GM18502 (cell line): ENCODE measurements around the gene ROBO1.

Experiments
- ATAC-seq: cut with Tn5 transposase; IDR thresholded peaks from one replicate; pipeline ENCODE4 v1.9.1; 2021; ENCODE audit warnings: mild to moderate bottlenecking; ENCODE audit not compliant: unreplicated experiment, poor library complexity

ROBO1 gene

GRCh38 chr3:79001255-79001654 is 766.5 kb downstream of the ROBO1 start:
- ATAC-seq = no peak

- no peak for ATAC-seq
Measured at GRCh38 chr3:78999139-78999538, 768.7 kb downstream of the ROBO1 start.

- no peak for ATAC-seq
Measured at GRCh38 chr3:78995087-78995486, 772.7 kb downstream of the ROBO1 start.

- no peak for ATAC-seq
Measured at GRCh38 chr3:78994174-78995027, 773.4 kb downstream of the ROBO1 start.

- no peak for ATAC-seq
Measured at GRCh38 chr3:78993375-78993774, 774.4 kb downstream of the ROBO1 start.

GRCh38 chr3:78992830-78993229 is 775.0 kb downstream of the ROBO1 start:
- ATAC-seq = no peak

GRCh38 chr3:78992400-78992799 is 775.4 kb downstream of the ROBO1 start:
- no peak for ATAC-seq

GRCh38 chr3:78991656-78992055 is 776.1 kb downstream of the ROBO1 start:
- no peak for ATAC-seq

- ATAC-seq = no peak
Measured at GRCh38 chr3:78990156-78990555, 777.6 kb downstream of the ROBO1 start.

- no peak for ATAC-seq
Measured at GRCh38 chr3:78988324-78988723, 779.5 kb downstream of the ROBO1 start.

- ATAC-seq = no peak
Measured at GRCh38 chr3:78986416-78987101, 781.2 kb downstream of the ROBO1 start.

- ATAC-seq = no peak
Measured at GRCh38 chr3:78985981-78986380, 781.8 kb downstream of the ROBO1 start.

GRCh38 chr3:78979028-78979427 is 788.8 kb downstream of the ROBO1 start:
- ATAC-seq = no peak

- ATAC-seq = no peak
Measured at GRCh38 chr3:78978037-78978436, 789.8 kb downstream of the ROBO1 start.

- no peak for ATAC-seq
Measured at GRCh38 chr3:78977073-78977472, 790.7 kb downstream of the ROBO1 start.

GRCh38 chr3:78976200-78976599 is 791.6 kb downstream of the ROBO1 start:
- ATAC-seq = no peak

GRCh38 chr3:78974181-78974790 is 793.5 kb downstream of the ROBO1 start:
- ATAC-seq = no peak

- no peak for ATAC-seq
Measured at GRCh38 chr3:78972617-78973301, 795.0 kb downstream of the ROBO1 start.

- ATAC-seq = no peak
Measured at GRCh38 chr3:78970656-78971055, 797.1 kb downstream of the ROBO1 start.

- no peak for ATAC-seq
Measured at GRCh38 chr3:78969483-78969882, 798.3 kb downstream of the ROBO1 start.

GRCh38 chr3:78967061-78967460 is 800.7 kb downstream of the ROBO1 start:
- ATAC-seq = no peak
